Thyroid gland (tissue), 4 donors: ENCODE data around the gene KSR1. TPM values are rescaled to one million over a fixed set of nuclear protein-coding genes. Genes with fewer than 3 reads are reported as not detected.

Source experiments
- DNase-seq, 2 donors: peaks; one replicate each; pipeline ENCODE4 v3.0.0-alpha.2; 2019
- H3K27ac ChIP-seq, 3 donors: fragments of 200-600 bp; sonication (generic); 1 replicate in 2 of 3; 2 replicates in 1 of 3; pipeline ENCODE4 v1.5.1; 2016 to 2019; ENCODE audit warnings: mild to moderate bottlenecking in 1 of 3, moderate library complexity in 1 of 3
- H3K27me3 ChIP-seq: fragments of 200-600 bp; sonication (generic); one replicate; pipeline ENCODE4 v1.5.1; 2019
- H3K36me3 ChIP-seq, 2 donors: fragments of 200-600 bp; sonication (generic); one replicate each; pipeline ENCODE4 v1.5.1; 2016 to 2019
- H3K4me1 ChIP-seq, 2 donors: fragments of 200-600 bp; sonication (generic); one replicate each; pipeline ENCODE4 v1.5.1; 2017 to 2019
- H3K4me3 ChIP-seq, 3 donors: fragments of 200-600 bp; sonication (generic); replicated peaks in 1 of 3; 1 replicate in 2 of 3; 2 replicates in 1 of 3; pipeline ENCODE4 v1.5.1; 2016; ENCODE audit warnings: mild to moderate bottlenecking in 1 of 3
- H3K9me3 ChIP-seq: fragments of 200-600 bp; sonication (generic); one replicate; pipeline ENCODE4 v1.5.1; 2017
- POLR2A ChIP-seq, 2 donors: fragments of 450-650 bp; IDR thresholded peaks; one replicate each; pipeline ENCODE4 v1.6.1; 2017; ENCODE audit warnings: antibody characterized with exemption in 2 of 2, mild to moderate bottlenecking in 2 of 2, moderate library complexity in 1 of 2
- WGBS, 2 donors: methylation state at CpG; one replicate each; pipeline ENCODE4 v1.1.5; 2017; 5-methylcytosine and 5-hydroxymethylcytosine counted together
- intact Hi-C: fragments of 100-400 bp; cut with DNase I; formaldehyde crosslinking; loops from one replicate; pipeline ENCODE4 v1.15.1; 2023
- total RNA-seq, 4 donors: library from RNA; depleted of rRNA; stranded (reverse); fragments of >200 nt; gene quantifications; one replicate each; pipeline ENCODE4 v1.2.3, GENCODE V29; 2016
- TF ChIP-seq, protein P1 (sequence below), 6 experiments: fragments of 200-600 bp in 3 of 6; fragments of 450-650 bp in 3 of 6; sonication (generic) in 3 of 6; IDR thresholded peaks; one replicate each; pipeline ENCODE4 v1.5.1; 2016 to 2019; ENCODE audit warnings: antibody characterized with exemption in 6 of 6, mild to moderate bottlenecking in 2 of 6, inconsistent platforms in 1 of 6, moderate library complexity in 1 of 6

KSR1 gene
- total RNA-seq, 4 donors from 2014 or later: 35.9 to 75.5 (median 67.7) TPM

DNA sequence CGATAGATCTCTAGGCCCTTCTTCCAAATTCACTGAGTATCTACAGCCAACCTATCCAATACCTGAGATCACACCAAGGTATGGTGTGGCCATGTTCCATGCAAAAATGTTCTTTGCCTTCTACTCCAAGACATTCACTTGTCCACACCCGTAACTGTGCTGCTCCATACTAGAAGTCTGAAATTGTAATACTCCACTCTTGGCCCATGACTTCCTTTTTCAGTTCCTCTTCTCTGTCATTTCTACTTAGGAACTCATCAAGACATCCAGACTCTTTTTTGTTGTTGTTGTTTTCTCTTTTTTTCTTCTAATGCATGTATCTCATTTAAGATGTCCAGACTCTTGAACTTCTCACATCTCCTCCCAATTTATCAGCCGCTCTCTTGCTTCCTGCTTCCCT lies 42.5 kb upstream of the KSR1 start:
- no peak for TF ChIP-seq POLR2A (IDR thresholded peaks at IDR 0.05)
- TF ChIP-seq, protein P1, sequence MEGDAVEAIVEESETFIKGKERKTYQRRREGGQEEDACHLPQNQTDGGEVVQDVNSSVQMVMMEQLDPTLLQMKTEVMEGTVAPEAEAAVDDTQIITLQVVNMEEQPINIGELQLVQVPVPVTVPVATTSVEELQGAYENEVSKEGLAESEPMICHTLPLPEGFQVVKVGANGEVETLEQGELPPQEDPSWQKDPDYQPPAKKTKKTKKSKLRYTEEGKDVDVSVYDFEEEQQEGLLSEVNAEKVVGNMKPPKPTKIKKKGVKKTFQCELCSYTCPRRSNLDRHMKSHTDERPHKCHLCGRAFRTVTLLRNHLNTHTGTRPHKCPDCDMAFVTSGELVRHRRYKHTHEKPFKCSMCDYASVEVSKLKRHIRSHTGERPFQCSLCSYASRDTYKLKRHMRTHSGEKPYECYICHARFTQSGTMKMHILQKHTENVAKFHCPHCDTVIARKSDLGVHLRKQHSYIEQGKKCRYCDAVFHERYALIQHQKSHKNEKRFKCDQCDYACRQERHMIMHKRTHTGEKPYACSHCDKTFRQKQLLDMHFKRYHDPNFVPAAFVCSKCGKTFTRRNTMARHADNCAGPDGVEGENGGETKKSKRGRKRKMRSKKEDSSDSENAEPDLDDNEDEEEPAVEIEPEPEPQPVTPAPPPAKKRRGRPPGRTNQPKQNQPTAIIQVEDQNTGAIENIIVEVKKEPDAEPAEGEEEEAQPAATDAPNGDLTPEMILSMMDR (IDR thresholded peaks at IDR 0.05): no peak
- 90 to 92% methylated on average over 3 of the region's 3 CpGs for WGBS, 2 donors
- peaks cover 2 to 6% of the 10 kb centered on the region in 2 donors for H3K4me1 ChIP-seq

DNA sequence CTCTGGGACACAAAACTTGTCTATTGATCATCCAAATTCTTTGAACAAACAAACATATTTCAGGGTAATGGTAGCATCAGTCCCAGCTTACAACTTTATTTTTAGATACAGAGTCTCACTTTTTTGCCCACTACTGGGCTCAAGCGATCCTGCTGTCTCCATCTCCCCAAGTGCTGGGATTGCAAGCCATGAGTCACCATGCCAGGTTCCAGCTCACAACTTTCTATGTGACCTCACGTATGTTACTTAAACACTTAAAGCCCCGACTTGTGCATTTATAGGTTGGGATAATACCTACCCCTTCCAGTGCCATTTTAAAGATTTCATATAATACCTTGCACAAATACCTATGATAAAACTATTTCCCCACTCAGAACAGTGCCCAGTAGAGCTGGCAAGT lies 42.0 kb upstream of the KSR1 start:
- H3K4me1 ChIP-seq: peaks cover 0 to under 1% of the 10 kb centered on the region in 2 donors
- 91 to 92% methylated on average over 3 of the region's 3 CpGs for WGBS, 2 donors
- no peak overlapping the region for H3K4me3 ChIP-seq
- H3K9me3 ChIP-seq: no peaks in the 10 kb centered on the region
- H3K27ac ChIP-seq: no peak overlapping the region
- intact Hi-C loops: no loop called here
- TF ChIP-seq, protein P1 (IDR thresholded peaks at IDR 0.05): no peak
- no peak for TF ChIP-seq POLR2A (IDR thresholded peaks at IDR 0.05)
- no peaks in the 10 kb centered on the region for H3K27me3 ChIP-seq
- H3K36me3 ChIP-seq: no peaks in the 10 kb centered on the region
- DNase-seq: no peak

More for the DNA sequence above, 42.5 kb upstream of the KSR1 start:
- intact Hi-C loops: no loop called here
- Histone ChIP-seq H3K4me3 (no peak overlapping the region), H3K9me3 (no peaks in the 10 kb centered on the region), H3K27ac (no peak overlapping the region), H3K27me3 (no peaks in the 10 kb centered on the region), H3K36me3 (no peaks in the 10 kb centered on the region)
- DNase-seq: no peak

DNA sequence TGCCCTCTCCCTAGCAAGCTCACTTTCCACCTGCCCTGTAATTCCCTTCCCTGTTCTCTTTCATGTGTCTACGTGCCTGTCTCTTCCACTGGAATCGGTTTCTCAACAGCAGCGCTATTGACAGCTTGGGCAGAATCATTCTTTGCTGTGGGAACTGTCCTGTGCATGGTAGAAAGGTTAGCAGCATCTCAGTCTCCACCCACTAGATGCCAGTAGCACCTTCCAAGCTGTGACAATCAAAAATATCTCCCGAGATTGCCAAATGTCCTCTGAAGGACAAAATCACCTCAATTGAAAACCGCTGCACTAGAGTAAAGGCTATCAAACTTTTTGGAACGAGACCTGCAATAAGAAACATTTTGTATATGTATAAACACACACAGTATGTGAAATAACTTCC lies 41.6 kb upstream of the KSR1 start:
- 83 to 84% methylated on average over 6 of the region's 6 CpGs for WGBS, 2 donors
- H3K27me3 ChIP-seq: no peaks in the 10 kb centered on the region
- H3K9me3 ChIP-seq: no peaks in the 10 kb centered on the region
- H3K4me3 ChIP-seq: no peak overlapping the region
- H3K27ac ChIP-seq: no peak overlapping the region
- DNase-seq: no peak
- intact Hi-C loops: no loop called here
- no peaks in the 10 kb centered on the region for H3K36me3 ChIP-seq
- no peaks in the 10 kb centered on the region for H3K4me1 ChIP-seq
- TF ChIP-seq, protein P1 (IDR thresholded peaks at IDR 0.05): no peak
- no peak for TF ChIP-seq POLR2A (IDR thresholded peaks at IDR 0.05)

DNA sequence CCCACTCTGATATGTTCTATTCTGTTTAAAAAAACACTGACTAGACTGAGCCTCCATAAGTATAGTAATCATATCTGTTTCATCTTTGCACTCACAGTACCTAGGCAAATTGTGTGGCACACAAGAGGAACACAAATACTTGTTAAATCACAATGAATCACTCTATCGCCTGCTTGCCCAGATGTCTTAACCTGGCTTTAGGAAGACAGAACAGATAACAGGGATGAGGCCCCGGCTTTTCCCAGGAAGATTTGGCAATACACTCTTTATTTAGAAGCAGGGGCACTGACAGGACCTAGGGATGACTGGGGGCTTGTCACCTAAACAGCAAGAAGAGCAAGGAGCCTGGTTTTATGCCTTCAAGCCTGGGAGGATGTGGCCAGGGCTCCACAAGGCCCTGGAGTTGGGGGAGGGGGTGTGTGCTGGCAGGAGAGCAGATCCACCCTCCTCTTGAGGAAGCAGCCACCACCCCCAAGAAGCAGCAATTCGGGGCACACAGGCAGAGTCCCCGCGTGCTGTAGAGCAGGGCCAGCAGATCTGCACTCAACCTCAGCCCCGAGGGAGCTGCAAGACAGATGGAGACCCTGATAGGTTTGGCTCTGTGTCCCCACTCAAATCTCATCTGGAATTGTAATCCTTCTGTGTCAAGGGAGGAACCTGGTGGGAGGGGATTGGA lies 41.0 kb upstream of the KSR1 start:
- 56 to 78% methylated on average over 3 to 5 of the region's 6 CpGs for WGBS, 2 donors
- no peak overlapping the region for H3K27ac ChIP-seq
- TF ChIP-seq, protein P1 (IDR thresholded peaks at IDR 0.05): no peak
- no peak for TF ChIP-seq POLR2A (IDR thresholded peaks at IDR 0.05)
- H3K4me1 ChIP-seq: no peaks in the 10 kb centered on the region
- H3K4me3 ChIP-seq: no peak overlapping the region
- no peaks in the 10 kb centered on the region for H3K36me3 ChIP-seq
- no peak for DNase-seq
- intact Hi-C loops: no loop called here
- no peaks in the 10 kb centered on the region for H3K27me3 ChIP-seq
- no peaks in the 10 kb centered on the region for H3K9me3 ChIP-seq

DNA sequence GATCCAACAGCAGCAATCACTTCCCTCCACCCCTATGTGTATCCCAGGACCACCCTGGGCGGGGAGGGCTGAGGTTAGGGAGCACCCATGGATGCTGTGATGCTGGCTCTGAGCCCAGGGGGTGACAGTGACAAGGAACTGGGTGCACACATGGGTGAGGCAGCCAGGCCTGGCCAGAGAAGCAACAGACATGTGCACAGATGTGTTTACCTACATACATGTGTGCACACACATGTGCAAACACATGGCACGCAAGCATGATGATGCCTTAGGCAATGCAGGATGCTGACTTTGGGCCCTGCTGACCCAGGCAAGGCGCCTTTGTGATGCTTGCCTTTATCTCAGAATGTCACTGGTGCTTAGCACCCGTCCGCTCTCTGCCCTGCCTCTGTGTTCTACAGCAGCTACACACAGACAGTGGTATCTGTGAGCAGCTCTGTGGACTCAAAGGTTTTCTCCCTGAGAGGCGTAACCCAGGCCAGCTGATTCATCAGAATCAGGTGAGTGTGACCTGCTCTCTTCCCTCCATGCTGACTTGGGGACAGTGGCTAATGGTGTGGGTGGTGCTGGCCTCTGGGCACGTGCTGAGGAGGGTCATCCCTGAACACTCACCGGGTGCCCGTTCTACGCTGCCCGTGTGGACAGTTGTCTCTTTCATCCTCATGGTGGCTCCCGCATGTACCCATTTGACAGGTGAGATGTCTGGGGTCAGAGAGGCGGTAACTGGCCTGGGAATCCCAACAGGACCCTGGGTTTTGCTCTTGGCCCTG lies 38.5 kb upstream of the KSR1 start:
- WGBS, 2 donors: 92 to 97% methylated on average over 6 to 13 of the region's 13 CpGs
- Histone ChIP-seq H3K4me3 (no peak overlapping the region), H3K27ac (no peak overlapping the region), H3K9me3 (no peaks in the 10 kb centered on the region), H3K27me3 (no peaks in the 10 kb centered on the region), H3K36me3 (no peaks in the 10 kb centered on the region), H3K4me1 (no peaks in the 10 kb centered on the region)
- intact Hi-C loops: no loop called here
- TF ChIP-seq, protein P1 (IDR thresholded peaks at IDR 0.05): no peak
- TF ChIP-seq POLR2A (IDR thresholded peaks at IDR 0.05): no peak
- no peak for DNase-seq
